GM23248 (cell line): ENCODE data around the gene INPP5D.

Source experiments
- EZH2 ChIP-seq: fragments of 200-600 bp; sonication (generic); IDR thresholded peaks from 2 replicates; pipeline ENCODE4 v1.6.1; 2018; ENCODE audit warnings: antibody characterized with exemption, mild to moderate bottlenecking; ENCODE audit not compliant: insufficient read depth, poor library complexity, severe bottlenecking
- EZH2phosphoT487 ChIP-seq: fragments of 200-600 bp; sonication (generic); IDR thresholded peaks from 2 replicates; pipeline ENCODE4 v1.6.1; 2018; ENCODE audit warnings: antibody characterized with exemption, moderate library complexity, mild to moderate bottlenecking, low read depth; ENCODE audit not compliant: insufficient read depth

- TF ChIP-seq EZH2: no peak
- no peak for TF ChIP-seq EZH2phosphoT487
These were observed 191.4 kb downstream of the INPP5D start, which contains the start of gene ATG16L1 for GRCh38 chr2:233251306-233252116.
